ENCODE data around the gene STK40. TPM values are rescaled to one million over a fixed set of nuclear protein-coding genes. Genes with fewer than 3 reads are reported as not detected.
A peak's percentile ranks its signal among the peaks of the same experiment; 100 is the strongest.

STK40 gene
- total RNA-seq, 1 experiment from 2014 or later: 26.2 TPM

DNA sequence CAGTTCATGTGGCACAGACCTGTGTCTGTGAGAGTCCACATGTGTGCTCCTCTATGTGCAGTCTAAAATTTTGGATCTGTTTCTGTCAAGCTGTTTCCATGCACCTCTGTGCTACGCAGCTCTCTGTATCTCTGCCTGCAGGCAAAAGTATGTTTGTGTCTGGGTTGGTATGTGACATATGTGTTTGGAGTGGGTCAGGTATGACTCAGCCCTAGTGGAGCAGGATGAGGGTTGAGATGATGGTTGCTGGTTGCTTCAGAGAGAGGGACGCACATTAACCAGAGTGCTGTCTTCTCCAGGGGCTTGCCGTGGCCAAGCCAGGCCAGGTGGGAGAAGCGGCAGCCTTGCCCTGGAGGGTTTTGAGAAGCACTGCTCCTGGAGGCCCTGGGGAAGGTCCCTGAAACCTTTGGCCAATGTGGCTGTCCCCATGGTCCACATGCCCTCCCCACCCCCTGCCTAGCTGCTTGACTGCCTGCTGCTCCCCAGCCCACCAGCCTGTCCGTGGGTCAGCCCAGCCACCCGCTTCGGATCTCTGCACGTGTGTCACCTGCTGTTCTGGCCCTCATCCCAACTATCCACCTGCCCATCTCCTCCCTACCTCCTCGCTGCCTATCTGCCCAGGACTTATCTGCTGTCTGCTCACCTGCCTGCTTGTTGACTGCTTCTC lies 58.2 kb downstream of the STK40 start:
- no peak overlapping the region; the same call in none of the 2 replicates for H3K14ac ChIP-seq (ENCODE audit: insufficient read depth, low read length)
- no peaks in the 10 kb centered on the region for H3K4me1 ChIP-seq (ENCODE audit: insufficient read depth, low read length)
- no peaks in the 10 kb centered on the region for H3K79me1 ChIP-seq (ENCODE audit: insufficient read depth, low read depth, low read length, poor library complexity, severe bottlenecking)
- H4K91ac ChIP-seq (ENCODE audit: insufficient read length, low read depth, low read length): no peak overlapping the region
- H3K18ac ChIP-seq (ENCODE audit: insufficient read length, low read depth, low read length): no peak overlapping the region
- H3K9me3 Mint-ChIP-seq: no peaks in the 10 kb centered on the region; a peak in 1 of 5 replicates
- TF ChIP-seq, protein P1, sequence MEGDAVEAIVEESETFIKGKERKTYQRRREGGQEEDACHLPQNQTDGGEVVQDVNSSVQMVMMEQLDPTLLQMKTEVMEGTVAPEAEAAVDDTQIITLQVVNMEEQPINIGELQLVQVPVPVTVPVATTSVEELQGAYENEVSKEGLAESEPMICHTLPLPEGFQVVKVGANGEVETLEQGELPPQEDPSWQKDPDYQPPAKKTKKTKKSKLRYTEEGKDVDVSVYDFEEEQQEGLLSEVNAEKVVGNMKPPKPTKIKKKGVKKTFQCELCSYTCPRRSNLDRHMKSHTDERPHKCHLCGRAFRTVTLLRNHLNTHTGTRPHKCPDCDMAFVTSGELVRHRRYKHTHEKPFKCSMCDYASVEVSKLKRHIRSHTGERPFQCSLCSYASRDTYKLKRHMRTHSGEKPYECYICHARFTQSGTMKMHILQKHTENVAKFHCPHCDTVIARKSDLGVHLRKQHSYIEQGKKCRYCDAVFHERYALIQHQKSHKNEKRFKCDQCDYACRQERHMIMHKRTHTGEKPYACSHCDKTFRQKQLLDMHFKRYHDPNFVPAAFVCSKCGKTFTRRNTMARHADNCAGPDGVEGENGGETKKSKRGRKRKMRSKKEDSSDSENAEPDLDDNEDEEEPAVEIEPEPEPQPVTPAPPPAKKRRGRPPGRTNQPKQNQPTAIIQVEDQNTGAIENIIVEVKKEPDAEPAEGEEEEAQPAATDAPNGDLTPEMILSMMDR (conservative IDR thresholded peaks at IDR 0.05): no peak
- no peak overlapping the region for H2BK12ac ChIP-seq (ENCODE audit: insufficient read length, low read depth, low read length)
- no peak overlapping the region for H3K27ac Mint-ChIP-seq
- no peak overlapping the region for H3K23ac ChIP-seq (ENCODE audit: insufficient read length, low read depth, low read length)
- no peak for DNase-seq
- no peak overlapping the region for H3K9ac ChIP-seq (ENCODE audit: extremely low read depth, insufficient read length, low read length)
- H3K79me2 ChIP-seq (ENCODE audit: insufficient read depth, low read length): no peaks in the 10 kb centered on the region
- H3K27ac ChIP-seq (ENCODE audit: insufficient read length, low read depth, low read length): no peak overlapping the region
- peaks cover 0 to 2% (median 0%) of the 10 kb centered on the region in 3 experiments; a peak in 1 of 7 replicates for H3K36me3 Mint-ChIP-seq (ENCODE audit: insufficient read depth in 1 of 3, low read depth in 3 of 3)
- no peak overlapping the region for H4K8ac ChIP-seq (replicated peaks; ENCODE audit: insufficient read length, low read depth, low read length)
- no peak overlapping the region for H2BK15ac ChIP-seq (ENCODE audit: low read depth, low read length)
- peak overlapping the region; percentile 65 for H3K56ac ChIP-seq (ENCODE audit: insufficient read length, low read depth, low read length)
- no peaks in the 10 kb centered on the region for H3K27me3 ChIP-seq (ENCODE audit: insufficient read depth, low read length)
- no peak overlapping the region for H2BK5ac ChIP-seq (ENCODE audit: insufficient read length, low read length)
- no peak overlapping the region for H3K4ac ChIP-seq (ENCODE audit: low read depth, low read length)
- H2AK5ac ChIP-seq (ENCODE audit: insufficient read length, low read length): no peak overlapping the region
- H3K9me3 ChIP-seq (ENCODE audit: control insufficient read depth, low read depth, low read length): no peaks in the 10 kb centered on the region
- no peak overlapping the region for H2BK20ac ChIP-seq (ENCODE audit: low read depth, low read length, poor library complexity, severe bottlenecking)
- peaks cover 16% of the 10 kb centered on the region in 2 experiments for H3K4me1 Mint-ChIP-seq
- H3K23me2 ChIP-seq (ENCODE audit: insufficient read length, low read depth, low read length, poor library complexity, severe bottlenecking): peaks cover 18% of the 10 kb centered on the region
- H4K5ac ChIP-seq (ENCODE audit: insufficient read length, low read depth, low read length): peak overlapping the region; percentile 57
- no peak overlapping the region for H2BK120ac ChIP-seq (ENCODE audit: low read depth, low read length, poor library complexity, severe bottlenecking)
- H4K20me1 ChIP-seq (ENCODE audit: control insufficient read depth, insufficient read depth, insufficient read length): peaks cover 5% of the 10 kb centered on the region
- no peak overlapping the region for H3T11ph ChIP-seq (ENCODE audit: low read length)
- H3K4me2 ChIP-seq (ENCODE audit: insufficient read depth, insufficient read length, low read length): no peak overlapping the region
- no peak overlapping the region for H3K4me3 Mint-ChIP-seq
- H2AFZ ChIP-seq (ENCODE audit: low read length): no peak overlapping the region
- WGBS (ENCODE audit: extremely low coverage, insufficient read length, low lambda C conversion rate): no CpG with 5 or more reads among the region's 9 CpGs
- H3K27me3 Mint-ChIP-seq (ENCODE audit: low read depth): peaks cover 43% of the 10 kb centered on the region

All from H9 (cell line).